GM12878 (cell line): ENCODE results near the gene TAPBPL. TPM values are rescaled to one million over a fixed set of nuclear protein-coding genes. Genes with fewer than 3 reads are reported as not detected.
"Not testable (repeated sequence)": the region's sequence is repeated elsewhere in the genome, so short reads cannot be mapped to it uniquely, and the experiment has no call there.

Experiments
- ATAC-seq: fragments of 200-7000 bp; cut with Tn5 transposase; 3 replicates; pipeline ENCODE4 v1.9.1; 2020; ENCODE audit warnings: mild to moderate bottlenecking, moderate library complexity
- BruUV-seq: library from RNA; stranded (reverse); fragments of 400-500 nt; replicated peaks from 2 replicates; lab custom pipeline; 2021; lab: Mats Ljungman, UMichigan
- CTCF ChIA-PET: fragments of 300-600 bp; sonication (Branson Sonifier 250); formaldehyde crosslinking; extraction: SDS; loops from one replicate; lab custom pipeline; 2021; ENCODE audit warnings: inconsistent platforms; lab: Yijun Ruan, JAX
- POLR2A ChIA-PET: fragments of 350-600 bp; formaldehyde crosslinking; extraction: SDS; loops from one replicate; lab custom pipeline; 2021; ENCODE audit warnings: inconsistent platforms; lab: Charles Lee
- RAD21 ChIA-PET: fragments of 300-600 bp; sonication (Branson Sonifier 250); formaldehyde crosslinking; loops from one replicate; lab custom pipeline; 2023; ENCODE audit warnings: antibody characterized with exemption; ENCODE audit not compliant: unreplicated experiment; lab: Charles Lee
- SMC1A ChIA-PET: fragments of 300-600 bp; sonication (Branson Sonifier 250); formaldehyde crosslinking; loops from one replicate; lab custom pipeline; 2023; ENCODE audit not compliant: unreplicated experiment, uncharacterized antibody; lab: Charles Lee
- DNase-seq: peaks from one replicate; pipeline ENCODE4 v3.0.0-alpha.2; 2011; ENCODE audit warnings: low read depth, low spot score
- FAIRE-seq: peaks from 3 replicates; lab custom pipeline; 2011; peaks lifted over from hg19 to GRCh38; lab: Jason Lieb, UNC
- H2AFZ ChIP-seq: 2 replicates; pipeline ENCODE4 v1.6.0; 2011; ENCODE audit warnings: low read depth, low read length, control low read depth; ENCODE audit not compliant: control insufficient read depth
- H3K27ac ChIP-seq: 2 replicates; pipeline ENCODE4 v1.5.1; 2011; ENCODE audit warnings: control low read depth; ENCODE audit not compliant: control insufficient read depth, insufficient read depth
- H3K27me3 ChIP-seq, 2 experiments: replicated peaks in 1 of 2; 2 replicates each; pipeline versions ENCODE4 v1.6.0 to v1.6.1; 2011; ENCODE audit warnings: low read length in 1 of 2; ENCODE audit not compliant: control insufficient read depth in 2 of 2, insufficient read depth in 2 of 2
- H3K36me3 ChIP-seq, 2 experiments: 2 replicates each; pipeline ENCODE4 v1.5.1; 2011; ENCODE audit warnings: low read length in 1 of 2; ENCODE audit not compliant: control insufficient read depth in 2 of 2, insufficient read depth in 2 of 2
- H3K4me1 ChIP-seq: 2 replicates; pipeline ENCODE4 v1.6.1; 2011; ENCODE audit warnings: mild to moderate bottlenecking, low read length, moderate library complexity, mixed read lengths; ENCODE audit not compliant: control insufficient read depth, insufficient read depth
- H3K4me2 ChIP-seq: 2 replicates; pipeline ENCODE4 v1.6.0; 2011; ENCODE audit warnings: control low read depth; ENCODE audit not compliant: control insufficient read depth, insufficient read depth
- H3K4me3 ChIP-seq: fragments of 200-600 bp; sonication (generic); 2 replicates; pipeline ENCODE4 v1.5.1; 2016
- H3K79me2 ChIP-seq: 2 replicates; pipeline ENCODE4 v1.6.0; 2011; ENCODE audit warnings: low read length; ENCODE audit not compliant: control insufficient read depth, insufficient read depth
- H3K9ac ChIP-seq: 2 replicates; pipeline ENCODE4 v1.8.0; 2011; ENCODE audit warnings: low read length, control low read depth, mixed read lengths; ENCODE audit not compliant: control insufficient read depth, insufficient read depth
- H3K9me3 ChIP-seq: replicated peaks from 3 replicates; pipeline ENCODE4 v1.5.1; 2011; ENCODE audit warnings: mild to moderate bottlenecking, low read length; ENCODE audit not compliant: control insufficient read depth, insufficient read depth
- H4K20me1 ChIP-seq: 2 replicates; pipeline ENCODE4 v1.6.0; 2011; ENCODE audit not compliant: control insufficient read depth, insufficient read depth
- NBN ChIP-seq: fragments of 450-650 bp; IDR thresholded peaks from 2 replicates; pipeline ENCODE4 v1.6.1; 2016
- NR2C2 ChIP-seq: IDR thresholded peaks from 2 replicates; pipeline ENCODE4 v1.6.1; 2011; ENCODE audit warnings: borderline replicate concordance, low read depth; ENCODE audit not compliant: control insufficient read depth, insufficient read length
- WGBS: methylation state at CpG from one replicate; pipeline ENCODE4 v1.1.6; 2016; ENCODE audit warnings: low lambda C conversion rate; ENCODE audit not compliant: insufficient replicate concordance, insufficient coverage; ENCODE audit errors: missing lambda C conversion rate; 5-methylcytosine and 5-hydroxymethylcytosine counted together
- in situ Hi-C: fragments of 300-500 bp; cut with MboI; formaldehyde crosslinking; loops from 9 replicates; pipeline ENCODE4 v1.14.3; 2018; ENCODE audit warnings: mixed read lengths
- intact Hi-C: fragments of 100-400 bp; cut with micrococcal nuclease; formaldehyde crosslinking; loops from one replicate; pipeline ENCODE4 v1.14.2; 2022; ENCODE audit not compliant: unreplicated experiment
- polyA plus RNA-seq, 11 experiments: library from polyadenylated mRNA; depleted of rRNA in 4 of 11; unstranded in 6 of 11; stranded (reverse) in 5 of 11; fragments of >200 nt; fragmentation: Nextera tagmentation in 4 of 11; fragmentation: Illumina TruSeq in 1 of 11; extraction: Ambion mirVana in 4 of 11; extraction: Trizol in 1 of 11; gene quantifications; 1 replicate in 1 of 11; 2 replicates in 10 of 11; pipeline versions ENCODE4 v1.2.1 to v1.2.3, GENCODE V29; 2011 to 2016; ENCODE audit warnings: inconsistent platforms in 2 of 11, missing spikeins in 2 of 11, low read depth in 1 of 11
- total RNA-seq, 4 experiments: library from RNA; depleted of rRNA in 3 of 4; stranded (reverse); fragments of >200 nt in 3 of 4; fragmentation: Illumina TruSeq in 1 of 4; extraction: Trizol in 1 of 4; gene quantifications; 2 replicates each; pipeline versions ENCODE4 v1.2.1 to v1.2.3, GENCODE V29; 2013 to 2021
- TF ChIP-seq, protein P1 (sequence below), 3 experiments: IDR thresholded peaks in 2 of 3; conservative IDR thresholded peaks in 1 of 3; 2 replicates each; pipeline ENCODE4 v1.5.1; 2011; ENCODE audit warnings: low read depth in 3 of 3, low read length in 3 of 3, mild to moderate bottlenecking in 3 of 3, control low read depth in 2 of 3, moderate library complexity in 2 of 3, inconsistent platforms in 1 of 3, mixed read lengths in 1 of 3; ENCODE audit not compliant: control insufficient read depth in 2 of 3, insufficient read depth in 1 of 3; ENCODE audit errors: extremely low read depth in 1 of 3
- TF ChIP-seq, protein P2 (sequence below): fragments of 150-350 bp; IDR thresholded peaks from 2 replicates; pipeline ENCODE4 v1.6.1; 2014; ENCODE audit warnings: mild to moderate bottlenecking, low read depth, low read length

Gene TAPBPL
- total and polyA plus RNA-seq, 10 of the 15 experiments (the other 5 are each of a cell fraction or from before 2014, with no cell fraction given), result 12.4 to 45.0 (median 29.9) TPM

DNA sequence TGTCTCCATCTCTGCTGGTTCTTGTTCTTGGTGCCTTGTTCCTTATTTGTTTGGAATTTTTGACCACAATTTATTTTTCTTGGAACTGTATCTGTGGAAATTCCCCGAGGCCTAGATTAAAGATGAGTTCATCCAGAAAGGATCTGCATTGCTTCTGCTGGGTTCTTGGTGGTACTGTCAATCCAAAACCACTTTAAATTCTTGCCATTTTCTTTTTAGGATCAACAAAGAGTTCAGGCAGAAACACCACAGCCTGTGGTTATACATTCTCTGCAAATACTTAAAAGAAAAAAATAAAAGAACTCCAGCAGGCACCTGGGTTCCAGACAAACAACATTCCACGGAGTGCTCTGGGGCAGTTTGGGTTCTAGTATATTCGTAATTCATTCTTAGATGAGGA, 24.6 kb downstream of the TAPBPL start (continued):
- TF ChIP-seq, protein P1, sequence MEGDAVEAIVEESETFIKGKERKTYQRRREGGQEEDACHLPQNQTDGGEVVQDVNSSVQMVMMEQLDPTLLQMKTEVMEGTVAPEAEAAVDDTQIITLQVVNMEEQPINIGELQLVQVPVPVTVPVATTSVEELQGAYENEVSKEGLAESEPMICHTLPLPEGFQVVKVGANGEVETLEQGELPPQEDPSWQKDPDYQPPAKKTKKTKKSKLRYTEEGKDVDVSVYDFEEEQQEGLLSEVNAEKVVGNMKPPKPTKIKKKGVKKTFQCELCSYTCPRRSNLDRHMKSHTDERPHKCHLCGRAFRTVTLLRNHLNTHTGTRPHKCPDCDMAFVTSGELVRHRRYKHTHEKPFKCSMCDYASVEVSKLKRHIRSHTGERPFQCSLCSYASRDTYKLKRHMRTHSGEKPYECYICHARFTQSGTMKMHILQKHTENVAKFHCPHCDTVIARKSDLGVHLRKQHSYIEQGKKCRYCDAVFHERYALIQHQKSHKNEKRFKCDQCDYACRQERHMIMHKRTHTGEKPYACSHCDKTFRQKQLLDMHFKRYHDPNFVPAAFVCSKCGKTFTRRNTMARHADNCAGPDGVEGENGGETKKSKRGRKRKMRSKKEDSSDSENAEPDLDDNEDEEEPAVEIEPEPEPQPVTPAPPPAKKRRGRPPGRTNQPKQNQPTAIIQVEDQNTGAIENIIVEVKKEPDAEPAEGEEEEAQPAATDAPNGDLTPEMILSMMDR (IDR thresholded peaks at IDR 0.05 in 2 of 3, conservative IDR thresholded peaks at IDR 0.05 in 1 of 3; ENCODE audit: control insufficient read depth in 2 of 3, extremely low read depth in 1 of 3, insufficient read depth in 1 of 3, low read depth in 3 of 3, low read length in 3 of 3), result no peak
- TF ChIP-seq NR2C2 (no peak), NBN (no peak)
- TF ChIP-seq, protein P2, sequence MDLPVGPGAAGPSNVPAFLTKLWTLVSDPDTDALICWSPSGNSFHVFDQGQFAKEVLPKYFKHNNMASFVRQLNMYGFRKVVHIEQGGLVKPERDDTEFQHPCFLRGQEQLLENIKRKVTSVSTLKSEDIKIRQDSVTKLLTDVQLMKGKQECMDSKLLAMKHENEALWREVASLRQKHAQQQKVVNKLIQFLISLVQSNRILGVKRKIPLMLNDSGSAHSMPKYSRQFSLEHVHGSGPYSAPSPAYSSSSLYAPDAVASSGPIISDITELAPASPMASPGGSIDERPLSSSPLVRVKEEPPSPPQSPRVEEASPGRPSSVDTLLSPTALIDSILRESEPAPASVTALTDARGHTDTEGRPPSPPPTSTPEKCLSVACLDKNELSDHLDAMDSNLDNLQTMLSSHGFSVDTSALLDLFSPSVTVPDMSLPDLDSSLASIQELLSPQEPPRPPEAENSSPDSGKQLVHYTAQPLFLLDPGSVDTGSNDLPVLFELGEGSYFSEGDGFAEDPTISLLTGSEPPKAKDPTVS, result no peak

DNA sequence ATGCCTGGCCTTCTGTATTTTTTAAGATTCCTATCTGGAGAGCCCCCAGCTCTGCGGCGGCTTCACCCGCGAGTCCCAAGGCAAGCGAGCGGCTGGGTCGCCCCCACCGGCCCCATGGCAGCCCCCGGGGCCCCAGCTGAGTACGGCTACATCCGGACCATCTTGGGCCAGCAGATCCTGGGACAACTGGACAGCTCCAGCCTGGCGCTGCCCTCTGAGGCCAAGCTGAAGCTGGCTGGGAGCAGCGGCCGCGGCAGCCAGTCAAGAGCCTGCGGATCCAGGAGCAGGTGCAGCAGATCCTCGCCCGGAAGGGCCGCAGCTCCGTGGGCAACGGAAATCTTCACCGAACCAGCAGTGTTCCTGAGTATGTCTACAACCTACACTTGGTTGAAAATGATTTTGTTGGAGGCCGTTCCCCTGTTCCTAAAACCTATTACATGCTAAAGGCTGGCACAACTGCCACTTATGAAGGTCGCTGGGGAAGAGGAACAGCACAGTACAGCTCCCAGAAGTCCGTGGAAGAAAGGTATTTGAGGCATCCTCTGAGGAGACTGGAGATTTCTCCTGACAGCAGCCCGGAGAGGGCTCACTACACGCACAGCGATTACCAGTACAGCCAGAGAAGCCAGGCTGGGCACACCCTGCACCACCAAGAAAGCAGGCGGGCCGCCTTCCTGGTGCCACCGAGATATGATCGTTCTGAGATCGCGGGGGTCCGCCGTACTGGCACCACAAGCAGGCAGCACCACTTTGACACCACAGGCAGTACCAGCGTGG, 25.9 kb downstream of the TAPBPL start:
- H3K4me3 ChIP-seq, H3K9ac ChIP-seq, H3K27me3 ChIP-seq, H3K36me3 ChIP-seq, H2AFZ ChIP-seq, H3K4me2 ChIP-seq, in situ Hi-C loops, SMC1A ChIA-PET, DNase-seq, H3K4me1 ChIP-seq, BruUV-seq, ATAC-seq, H3K27ac ChIP-seq, H3K9me3 ChIP-seq, CTCF ChIA-PET, FAIRE-seq, H4K20me1 ChIP-seq, intact Hi-C loops, H3K79me2 ChIP-seq: not testable (repeated sequence)
- POLR2A ChIA-PET, result interaction anchor here (0.6 kb wide), 1 partner anchor 56 kb away, joined by 4 read pairs; the partner anchor contains the start of gene GAPDH
- WGBS, result 79% methylated on average over 37 of the region's 37 CpGs
- RAD21 ChIA-PET, result interaction anchor here (0.7 kb wide), 1 partner anchor 151 kb away, joined by 3 read pairs; no protein-coding TSS in a partner anchor
